Ascending aorta (tissue), 2 donors: ENCODE measurements around the gene RBMS3. TPM values are rescaled to one million over a fixed set of nuclear protein-coding genes. Genes with fewer than 3 reads are reported as not detected.

Experiments used
- DNase-seq, 2 donors: peaks; one replicate each; pipeline ENCODE4 v3.0.0-alpha.2; 2019; ENCODE audit warnings: low spot score in 2 of 2
- H3K27ac ChIP-seq, 2 donors: fragments of 200-600 bp; sonication (generic); one replicate each; pipeline ENCODE4 v1.5.1; 2016 to 2017; ENCODE audit warnings: mild to moderate bottlenecking in 1 of 2
- H3K27me3 ChIP-seq: fragments of 200-600 bp; sonication (generic); one replicate; pipeline ENCODE4 v1.5.1; 2017
- H3K36me3 ChIP-seq, 2 donors: fragments of 200-600 bp; sonication (generic); one replicate each; pipeline ENCODE4 v1.5.1; 2016
- H3K4me1 ChIP-seq, 2 donors: fragments of 200-600 bp; sonication (generic); one replicate each; pipeline ENCODE4 v1.5.1; 2016 to 2017; ENCODE audit warnings: mild to moderate bottlenecking in 1 of 2
- H3K4me3 ChIP-seq, 2 donors: fragments of 200-600 bp; sonication (generic); one replicate each; pipeline ENCODE4 v1.5.1; 2016 to 2017; ENCODE audit warnings: mild to moderate bottlenecking in 1 of 2
- H3K9me3 ChIP-seq, 2 donors: fragments of 200-600 bp; sonication (generic); one replicate each; pipeline ENCODE4 v1.5.1; 2016
- intact Hi-C: fragments of 100-400 bp; cut with DNase I; formaldehyde crosslinking; loops from one replicate; pipeline ENCODE4 v1.15.1; 2023
- total RNA-seq: library from RNA; depleted of rRNA; stranded (reverse); fragments of >200 nt; gene quantifications from one replicate; pipeline ENCODE4 v1.1.0, GENCODE V29; 2016
- TF ChIP-seq, protein P1 (sequence below), 3 experiments: fragments of 200-600 bp in 2 of 3; fragments of 450-650 bp in 1 of 3; sonication (generic) in 2 of 3; IDR thresholded peaks; one replicate each; pipeline ENCODE4 v1.5.1; 2016 to 2019; ENCODE audit warnings: antibody characterized with exemption in 3 of 3, mild to moderate bottlenecking in 1 of 3, moderate library complexity in 1 of 3

The RBMS3 gene
- total RNA-seq, 1 donor from 2014 or later, result 65.8 TPM

GRCh38 chr3:29436612-29437323 is 155.9 kb downstream of the RBMS3 start:
- TF ChIP-seq, protein P1, sequence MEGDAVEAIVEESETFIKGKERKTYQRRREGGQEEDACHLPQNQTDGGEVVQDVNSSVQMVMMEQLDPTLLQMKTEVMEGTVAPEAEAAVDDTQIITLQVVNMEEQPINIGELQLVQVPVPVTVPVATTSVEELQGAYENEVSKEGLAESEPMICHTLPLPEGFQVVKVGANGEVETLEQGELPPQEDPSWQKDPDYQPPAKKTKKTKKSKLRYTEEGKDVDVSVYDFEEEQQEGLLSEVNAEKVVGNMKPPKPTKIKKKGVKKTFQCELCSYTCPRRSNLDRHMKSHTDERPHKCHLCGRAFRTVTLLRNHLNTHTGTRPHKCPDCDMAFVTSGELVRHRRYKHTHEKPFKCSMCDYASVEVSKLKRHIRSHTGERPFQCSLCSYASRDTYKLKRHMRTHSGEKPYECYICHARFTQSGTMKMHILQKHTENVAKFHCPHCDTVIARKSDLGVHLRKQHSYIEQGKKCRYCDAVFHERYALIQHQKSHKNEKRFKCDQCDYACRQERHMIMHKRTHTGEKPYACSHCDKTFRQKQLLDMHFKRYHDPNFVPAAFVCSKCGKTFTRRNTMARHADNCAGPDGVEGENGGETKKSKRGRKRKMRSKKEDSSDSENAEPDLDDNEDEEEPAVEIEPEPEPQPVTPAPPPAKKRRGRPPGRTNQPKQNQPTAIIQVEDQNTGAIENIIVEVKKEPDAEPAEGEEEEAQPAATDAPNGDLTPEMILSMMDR (IDR thresholded peaks at IDR 0.05), result no peak
- DNase-seq, result no peak
- Histone ChIP-seq H3K9me3 (no peaks in the 10 kb centered on the region), H3K4me3 (no peak overlapping the region), H3K27ac (peak overlapping the region in 1 of 2 donors; percentile 2), H3K27me3 (no peaks in the 10 kb centered on the region), H3K4me1 (peaks cover 0 to 22% of the 10 kb centered on the region in 2 donors), H3K36me3 (peaks cover 0 to 9% of the 10 kb centered on the region in 2 donors)
- intact Hi-C loops, result loop anchor here (10.0 kb wide), 2 partner anchors 58 to 1848 kb away; no protein-coding TSS in a partner anchor

DNA sequence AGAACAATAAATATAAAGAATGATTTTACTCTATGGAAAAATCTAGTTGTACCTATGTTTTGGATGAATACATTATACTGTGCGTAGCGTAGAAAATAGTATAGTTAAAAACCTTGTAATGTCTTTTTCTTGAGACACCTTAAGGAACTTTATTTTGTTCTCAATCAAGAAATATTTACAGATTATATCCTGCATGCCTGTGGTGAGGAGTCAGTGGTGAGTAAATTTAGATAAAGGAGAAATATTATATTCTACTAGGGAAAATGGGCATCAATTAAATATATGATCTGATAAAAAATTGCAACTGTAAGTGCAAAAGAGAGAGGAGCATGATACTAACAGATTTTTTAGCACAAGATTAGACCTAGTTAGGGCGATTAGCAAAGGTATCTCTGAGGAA is 157.7 kb downstream of the RBMS3 start:
- no peaks in the 10 kb centered on the region for H3K9me3 ChIP-seq
- no peak overlapping the region for H3K4me3 ChIP-seq
- no peak overlapping the region for H3K27ac ChIP-seq
- H3K4me1 ChIP-seq, result peaks cover 0 to 16% of the 10 kb centered on the region in 2 donors
- intact Hi-C loops, result loop anchor here (10.0 kb wide), 2 partner anchors 56 to 1846 kb away; no protein-coding TSS in a partner anchor
- H3K36me3 ChIP-seq, result peaks cover 0 to 9% of the 10 kb centered on the region in 2 donors
- TF ChIP-seq, protein P1 (IDR thresholded peaks at IDR 0.05), result no peak
- no peaks in the 10 kb centered on the region for H3K27me3 ChIP-seq
- DNase-seq, result no peak

DNA sequence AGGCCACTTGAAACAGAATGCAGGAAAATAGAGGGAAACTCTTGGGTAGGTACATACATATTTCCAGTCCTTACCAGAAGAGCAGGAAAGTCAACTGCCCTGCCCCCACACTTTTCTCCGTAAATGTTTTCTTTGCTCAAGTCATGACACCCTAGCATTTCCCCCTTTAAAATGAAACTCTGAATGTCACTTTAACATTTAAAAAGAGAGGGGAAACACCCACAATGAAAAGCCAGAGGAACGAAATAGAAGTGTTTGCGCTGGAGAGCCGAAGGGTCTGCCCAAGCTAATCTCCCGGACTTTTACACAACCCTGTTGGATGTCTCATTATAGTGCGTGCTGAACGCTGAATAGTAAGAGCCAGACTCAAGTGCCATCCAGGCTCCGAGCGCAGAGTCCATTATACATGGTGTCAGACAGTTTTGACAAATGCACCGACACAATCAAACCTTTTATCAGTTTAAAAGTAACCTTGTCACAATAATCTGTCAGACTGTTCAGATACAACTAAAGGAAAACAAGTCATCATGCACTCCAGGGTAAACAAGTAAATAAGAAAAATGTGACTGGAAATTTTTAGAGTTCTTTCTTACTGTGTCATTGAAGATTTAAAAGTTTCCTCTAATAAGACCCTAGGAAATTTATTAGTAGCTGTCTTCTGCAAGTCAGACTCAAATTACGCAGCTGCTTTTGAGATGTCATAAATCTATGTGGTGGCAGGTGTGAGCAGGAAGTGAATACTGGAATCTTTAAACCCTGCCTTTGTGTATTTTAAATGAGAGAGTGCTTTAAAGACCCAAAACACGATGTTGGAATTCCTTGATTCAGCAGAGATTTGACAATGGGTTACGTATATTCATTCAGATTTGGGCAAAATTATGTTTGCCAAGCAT is 159.8 kb downstream of the RBMS3 start:
- H3K9me3 ChIP-seq, result no peaks in the 10 kb centered on the region
- peak overlapping the region in 1 of 2 donors; percentile 24 for H3K4me3 ChIP-seq
- peaks cover 0 to 7% of the 10 kb centered on the region in 2 donors for H3K36me3 ChIP-seq
- no peaks in the 10 kb centered on the region for H3K27me3 ChIP-seq
- H3K4me1 ChIP-seq, result peaks cover 0 to 12% of the 10 kb centered on the region in 2 donors
- intact Hi-C loops, result no loop called here
- DNase-seq, result no peak
- TF ChIP-seq, protein P1 (IDR thresholded peaks at IDR 0.05), result no peak
- no peak overlapping the region for H3K27ac ChIP-seq

- intact Hi-C loops, result no loop called here
- Histone ChIP-seq H3K4me3 (no peak overlapping the region), H3K27me3 (no peaks in the 10 kb centered on the region), H3K4me1 (peaks cover 0 to 11% of the 10 kb centered on the region in 2 donors), H3K9me3 (no peaks in the 10 kb centered on the region), H3K36me3 (peaks cover 0 to 7% of the 10 kb centered on the region in 2 donors), H3K27ac (no peak overlapping the region)
- TF ChIP-seq, protein P1 (IDR thresholded peaks at IDR 0.05), result no peak
- no peak for DNase-seq
Measured at GRCh38 chr3:29441422-29441821, 160.6 kb downstream of the RBMS3 start.

DNA sequence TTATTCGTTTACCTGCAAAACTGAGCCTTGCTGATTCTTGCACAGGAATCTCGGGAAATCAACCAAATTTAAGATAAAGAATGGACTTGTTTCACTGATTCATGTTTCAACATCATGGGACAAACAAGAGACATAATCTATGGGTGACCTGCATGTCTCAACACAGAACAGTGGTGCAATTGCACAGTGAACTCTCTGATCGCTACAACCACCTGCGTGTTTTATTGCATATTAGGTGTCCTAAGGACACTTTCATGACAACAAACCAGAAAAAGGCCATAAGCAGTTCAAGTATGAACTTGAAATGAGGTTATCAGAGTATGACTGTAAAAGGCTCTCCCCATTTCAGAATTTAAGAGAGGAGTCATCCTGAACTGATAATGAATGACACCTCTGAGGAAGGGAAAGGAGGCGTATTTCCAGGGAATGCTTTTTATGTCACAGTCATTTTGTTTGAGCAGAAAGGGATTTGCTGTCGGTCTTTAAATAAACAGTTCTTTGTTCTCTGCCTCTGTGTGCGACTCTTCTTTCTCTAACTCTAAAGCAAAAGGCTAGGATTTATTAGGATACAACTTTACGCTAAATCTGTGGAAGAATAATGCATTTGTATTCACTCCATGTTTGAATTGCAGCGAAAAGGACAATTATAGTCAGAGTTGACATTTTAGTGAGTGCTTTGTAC is 167.2 kb downstream of the RBMS3 start:
- TF ChIP-seq, protein P1 (IDR thresholded peaks at IDR 0.05), result no peak
- Histone ChIP-seq H3K9me3 (no peaks in the 10 kb centered on the region), H3K27me3 (no peaks in the 10 kb centered on the region), H3K36me3 (peaks cover 0 to 7% of the 10 kb centered on the region in 2 donors), H3K4me1 (peaks cover 1 to 6% of the 10 kb centered on the region in 2 donors), H3K27ac (no peak overlapping the region), H3K4me3 (no peak overlapping the region)
- intact Hi-C loops, result loop anchor here (2.0 kb wide), 1 partner anchor 17 kb away; no protein-coding TSS in a partner anchor
- no peak for DNase-seq
